Measurements from ENCODE around the gene WRNIP1. TPM values are rescaled to one million over a fixed set of nuclear protein-coding genes. Genes with fewer than 3 reads are reported as not detected.

Gene WRNIP1
- total RNA-seq, 2 experiments from 2014 or later = 48.2 to 49.6 TPM

DNA sequence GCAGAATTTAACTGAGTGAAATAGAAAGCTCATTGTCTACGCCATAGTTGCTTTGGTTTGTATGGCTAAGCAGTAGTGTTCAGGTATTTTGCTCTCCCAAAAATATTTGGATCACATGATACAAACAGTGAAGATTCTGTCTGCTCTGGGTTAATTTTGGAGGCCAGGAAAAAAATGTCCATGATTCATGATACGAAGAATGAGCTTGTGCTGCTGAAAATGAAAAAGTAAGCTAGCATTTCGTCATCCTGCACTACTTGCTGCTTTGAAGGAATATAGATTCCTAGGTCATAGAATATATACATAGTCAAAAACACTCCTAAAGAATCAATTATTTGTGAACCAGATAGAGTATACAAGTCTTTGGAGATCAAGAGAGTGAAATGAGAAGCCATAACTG is 8.3 kb downstream of the WRNIP1 start:
- DNase-seq (no peak), ATAC-seq (no peak)
- H3K9me3 Mint-ChIP-seq (ENCODE audit: insufficient read depth) = no peaks in the 10 kb centered on the region
- no peak overlapping the region for H3K4me3 Mint-ChIP-seq
- CTCF ChIA-PET = interaction anchor here (1.1 to 5.3 kb wide), 8 partner anchors 11 to 179 kb away, joined by 3 to 31 read pairs (median 6); no protein-coding TSS in a partner anchor
- POLR2A ChIA-PET = interaction anchor here (0.7 to 1.3 kb wide), 4 partner anchors 8 to 140 kb away, joined by 3 read pairs; partner anchors contain the start of genes SERPINB1 and WRNIP1
- H3K27me3 Mint-ChIP-seq (ENCODE audit: low read depth) = no peaks in the 10 kb centered on the region
- H3K4me1 Mint-ChIP-seq (ENCODE audit: low read depth) = peaks cover 36% of the 10 kb centered on the region
- peaks cover 64% of the 10 kb centered on the region for H3K36me3 Mint-ChIP-seq (ENCODE audit: low read depth)
- H3K27ac Mint-ChIP-seq = no peak overlapping the region

GRCh38 chr6:2775003-2775402 is 9.8 kb downstream of the WRNIP1 start:
- H3K27me3 Mint-ChIP-seq (ENCODE audit: low read depth) = no peaks in the 10 kb centered on the region
- no peaks in the 10 kb centered on the region for H3K9me3 Mint-ChIP-seq (ENCODE audit: insufficient read depth)
- H3K27ac Mint-ChIP-seq = no peak overlapping the region
- no peak for ATAC-seq
- peaks cover 59% of the 10 kb centered on the region for H3K36me3 Mint-ChIP-seq (ENCODE audit: low read depth)
- no peak overlapping the region for H3K4me3 Mint-ChIP-seq
- POLR2A ChIA-PET = interaction anchor here (0.6 kb wide), 1 partner anchor 1249 kb away, joined by 3 read pairs; no protein-coding TSS in a partner anchor
- H3K4me1 Mint-ChIP-seq (ENCODE audit: low read depth) = peaks cover 27% of the 10 kb centered on the region
- no peak for DNase-seq
- CTCF ChIA-PET = interaction anchor here (5.3 kb wide), 1 partner anchor 17 kb away, joined by 31 read pairs; no protein-coding TSS in a partner anchor

DNA sequence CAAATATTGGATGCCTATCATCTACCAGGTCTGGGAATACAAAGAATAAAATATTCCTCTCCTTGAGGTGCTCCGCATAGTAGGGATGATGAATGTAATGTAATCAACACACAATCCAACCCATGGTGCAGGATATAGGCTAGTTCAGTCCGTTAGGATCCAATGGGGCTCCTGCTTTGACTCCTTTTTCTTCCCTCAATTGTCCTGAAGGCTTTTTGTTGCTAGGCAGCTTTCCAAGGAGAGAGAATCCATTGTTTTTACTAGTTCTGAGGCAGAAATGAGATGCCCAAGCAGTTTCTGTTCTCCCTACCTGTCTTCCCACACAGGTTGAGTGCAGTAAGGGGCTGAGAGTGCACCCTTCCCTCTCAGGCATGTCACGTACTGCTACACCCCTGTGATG is 12.1 kb downstream of the WRNIP1 start:
- ChIA-PET CTCF (interaction anchor here (1.1 kb wide), 1 partner anchor 11 kb away, joined by 3 read pairs; no protein-coding TSS in a partner anchor), POLR2A (no interaction called here)
- Mint-ChIP-seq H3K9me3 (ENCODE audit: insufficient read depth) (no peaks in the 10 kb centered on the region), H3K4me3 (no peak overlapping the region), H3K36me3 (ENCODE audit: low read depth) (peaks cover 45% of the 10 kb centered on the region), H3K27me3 (ENCODE audit: low read depth) (no peaks in the 10 kb centered on the region), H3K4me1 (ENCODE audit: low read depth) (peaks cover 17% of the 10 kb centered on the region), H3K27ac (no peak overlapping the region)
- ATAC-seq = no peak
- no peak for DNase-seq

- CTCF ChIA-PET = interaction anchor here (0.8 to 1.8 kb wide), 4 partner anchors 11 to 172 kb away, joined by 3 to 5 read pairs (median 4); no protein-coding TSS in a partner anchor
- Mint-ChIP-seq H3K9me3 (ENCODE audit: insufficient read depth) (no peaks in the 10 kb centered on the region), H3K27ac (no peak overlapping the region), H3K36me3 (ENCODE audit: low read depth) (peaks cover 35% of the 10 kb centered on the region), H3K27me3 (ENCODE audit: low read depth) (no peaks in the 10 kb centered on the region), H3K4me3 (no peak overlapping the region), H3K4me1 (ENCODE audit: low read depth) (peaks cover 5% of the 10 kb centered on the region)
- DNase-seq = no peak
- POLR2A ChIA-PET = interaction anchor here (2.5 kb wide), 1 partner anchor 13 kb away, joined by 7 read pairs; no protein-coding TSS in a partner anchor
- ATAC-seq = no peak
These were observed 15.0 kb downstream of the WRNIP1 start for GRCh38 chr6:2780102-2780737.

DNA sequence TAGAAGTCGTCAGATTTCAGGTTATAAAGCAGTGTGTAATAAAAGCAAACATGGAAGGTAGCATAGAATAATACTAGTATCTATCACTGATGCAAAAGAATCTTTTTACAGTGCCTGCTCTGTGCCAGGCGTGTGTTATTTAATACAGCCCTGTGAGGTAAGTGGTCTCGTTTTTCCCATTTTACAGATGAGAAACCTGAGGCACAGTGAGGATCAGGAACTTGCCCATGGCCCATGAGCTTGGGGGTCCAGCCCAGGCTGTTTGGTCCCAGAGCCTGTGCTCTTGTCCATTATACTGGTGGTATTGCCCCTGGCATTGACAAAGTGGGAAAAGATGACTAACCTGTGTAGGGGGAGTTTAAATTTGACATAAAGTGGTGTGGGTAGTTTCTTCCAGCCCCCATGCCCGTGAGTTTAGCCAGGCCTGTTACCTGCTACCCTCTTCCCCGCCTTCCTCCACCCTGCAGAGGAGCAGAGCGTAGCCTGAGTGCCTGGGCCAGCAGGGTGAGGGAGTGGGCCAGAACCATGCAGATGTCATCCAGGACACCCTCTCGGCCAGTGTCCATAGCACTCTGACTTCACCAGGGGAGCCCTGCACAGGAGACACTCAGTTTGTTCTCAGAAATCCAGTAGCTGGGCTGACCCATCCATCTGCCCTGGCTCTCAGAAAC is 16.6 kb downstream of the WRNIP1 start:
- no peaks in the 10 kb centered on the region for H3K9me3 Mint-ChIP-seq (ENCODE audit: insufficient read depth)
- H3K36me3 Mint-ChIP-seq (ENCODE audit: low read depth) = peaks cover 39% of the 10 kb centered on the region
- H3K27ac Mint-ChIP-seq = no peak overlapping the region
- H3K27me3 Mint-ChIP-seq (ENCODE audit: low read depth) = no peaks in the 10 kb centered on the region
- ATAC-seq = no peak
- POLR2A ChIA-PET = interaction anchor here (0.8 kb wide), 1 partner anchor 81 kb away, joined by 3 read pairs; no protein-coding TSS in a partner anchor
- DNase-seq = no peak
- H3K4me3 Mint-ChIP-seq = no peak overlapping the region
- CTCF ChIA-PET = interaction anchor here (0.9 to 2.4 kb wide), 3 partner anchors 10 to 32 kb away, joined by 4 to 7 read pairs (median 4); no protein-coding TSS in a partner anchor
- H3K4me1 Mint-ChIP-seq (ENCODE audit: low read depth) = peaks cover 4% of the 10 kb centered on the region

GRCh38 chr6:2782356-2782708 is 17.1 kb downstream of the WRNIP1 start:
- DNase-seq (no peak), ATAC-seq (no peak)
- ChIA-PET CTCF (interaction anchor here (1.8 to 2.4 kb wide), 3 partner anchors 9 to 170 kb away, joined by 4 to 7 read pairs (median 7); no protein-coding TSS in a partner anchor), POLR2A (interaction anchor here (0.8 to 1.0 kb wide), 2 partner anchors 16 to 80 kb away, joined by 3 to 5 read pairs; no protein-coding TSS in a partner anchor)
- H3K9me3 Mint-ChIP-seq (ENCODE audit: insufficient read depth) = no peaks in the 10 kb centered on the region
- no peak overlapping the region for H3K4me3 Mint-ChIP-seq
- H3K36me3 Mint-ChIP-seq (ENCODE audit: low read depth) = peaks cover 42% of the 10 kb centered on the region
- H3K27ac Mint-ChIP-seq = no peak overlapping the region
- H3K27me3 Mint-ChIP-seq (ENCODE audit: low read depth) = no peaks in the 10 kb centered on the region
- peaks cover 4% of the 10 kb centered on the region for H3K4me1 Mint-ChIP-seq (ENCODE audit: low read depth)

DNA sequence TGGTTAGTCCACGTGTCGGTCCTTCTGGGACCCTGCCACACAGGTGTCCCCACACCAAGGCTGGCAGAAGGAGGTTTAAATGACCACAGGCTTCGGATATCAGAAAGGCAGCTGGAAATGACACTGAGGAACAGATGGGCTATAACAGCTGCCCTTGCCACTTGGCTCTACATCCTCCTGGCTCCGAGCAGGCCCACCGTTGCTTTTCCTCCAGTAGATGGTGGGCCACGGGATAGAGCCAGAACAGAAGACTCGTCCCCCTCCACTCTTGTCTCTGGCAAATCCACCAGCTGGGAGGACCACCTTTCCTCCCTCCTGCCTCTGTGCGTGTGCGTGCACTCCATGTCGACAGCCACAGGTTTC is 17.6 kb downstream of the WRNIP1 start:
- H3K27ac Mint-ChIP-seq = no peak overlapping the region
- no peak for DNase-seq
- no peaks in the 10 kb centered on the region for H3K27me3 Mint-ChIP-seq (ENCODE audit: low read depth)
- ChIA-PET POLR2A (interaction anchor here (0.8 to 1.0 kb wide), 2 partner anchors 16 to 80 kb away, joined by 3 to 5 read pairs; no protein-coding TSS in a partner anchor), CTCF (interaction anchor here (0.6 to 2.4 kb wide), 7 partner anchors 9 to 170 kb away, joined by 3 to 7 read pairs (median 4); no protein-coding TSS in a partner anchor)
- no peaks in the 10 kb centered on the region for H3K9me3 Mint-ChIP-seq (ENCODE audit: insufficient read depth)
- ATAC-seq = no peak
- peaks cover 44% of the 10 kb centered on the region for H3K36me3 Mint-ChIP-seq (ENCODE audit: low read depth)
- H3K4me3 Mint-ChIP-seq = no peak overlapping the region
- H3K4me1 Mint-ChIP-seq (ENCODE audit: low read depth) = peaks cover 4% of the 10 kb centered on the region

DNA sequence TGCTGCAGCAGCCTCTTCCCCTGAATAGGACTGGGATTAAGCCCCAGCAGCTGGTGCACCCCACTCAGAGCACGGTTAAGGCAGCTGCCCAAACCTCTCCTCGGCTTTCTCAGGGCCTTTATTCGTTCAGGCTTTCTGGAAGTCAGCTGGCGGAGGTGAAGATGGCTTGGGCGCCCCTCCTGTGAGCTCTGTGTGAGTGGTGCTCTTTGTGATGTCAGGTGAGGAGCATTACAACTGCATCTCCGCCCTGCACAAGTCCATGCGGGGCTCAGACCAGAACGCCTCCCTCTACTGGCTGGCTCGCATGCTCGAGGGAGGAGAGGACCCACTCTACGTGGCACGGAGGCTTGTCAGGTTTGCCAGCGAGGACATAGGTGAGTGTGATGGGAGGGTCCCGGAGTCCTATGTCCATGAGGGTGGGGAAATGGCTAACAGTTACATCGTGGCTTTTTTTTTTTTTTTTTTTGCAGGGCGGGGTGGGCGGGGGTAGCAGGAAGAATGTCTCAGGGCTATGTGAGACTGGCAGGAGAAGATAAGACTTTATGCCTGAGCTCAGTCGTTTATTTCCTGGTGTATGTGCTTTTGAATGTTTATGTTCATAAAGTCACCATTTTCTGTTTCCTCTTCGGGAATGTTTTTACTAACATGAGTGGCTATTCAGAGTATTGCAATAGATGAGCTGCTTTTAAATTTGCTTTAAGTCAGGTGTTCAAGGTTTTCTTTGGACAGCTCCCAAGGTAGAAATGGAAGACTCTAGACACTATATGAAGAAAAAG is 18.2 kb downstream of the WRNIP1 start:
- Mint-ChIP-seq H3K9me3 (ENCODE audit: insufficient read depth) (no peaks in the 10 kb centered on the region), H3K4me3 (no peak overlapping the region), H3K36me3 (ENCODE audit: low read depth) (peaks cover 45% of the 10 kb centered on the region), H3K27me3 (ENCODE audit: low read depth) (no peaks in the 10 kb centered on the region), H3K4me1 (ENCODE audit: low read depth) (peaks cover 4% of the 10 kb centered on the region), H3K27ac (no peak overlapping the region)
- ChIA-PET CTCF (interaction anchor here (0.6 to 2.4 kb wide), 11 partner anchors 8 to 169 kb away, joined by 3 to 7 read pairs (median 4); partner anchors contain the start of gene WRNIP1), POLR2A (interaction anchor here (1.0 kb wide), 1 partner anchor 17 kb away, joined by 5 read pairs; no protein-coding TSS in a partner anchor)
- ATAC-seq (no peak), DNase-seq (no peak)

- Mint-ChIP-seq H3K27me3 (ENCODE audit: low read depth) (no peaks in the 10 kb centered on the region), H3K9me3 (ENCODE audit: insufficient read depth) (no peaks in the 10 kb centered on the region), H3K27ac (no peak overlapping the region), H3K4me3 (no peak overlapping the region), H3K36me3 (ENCODE audit: low read depth) (peaks cover 40% of the 10 kb centered on the region), H3K4me1 (ENCODE audit: low read depth) (peaks cover 4% of the 10 kb centered on the region)
- ATAC-seq = no peak
- no peak for DNase-seq
- ChIA-PET POLR2A (no interaction called here), CTCF (interaction anchor here (1.0 to 2.4 kb wide), 10 partner anchors 7 to 168 kb away, joined by 3 to 7 read pairs (median 4); partner anchors contain the start of gene WRNIP1)
These were observed 18.9 kb downstream of the WRNIP1 start for GRCh38 chr6:2784061-2784460.

DNA sequence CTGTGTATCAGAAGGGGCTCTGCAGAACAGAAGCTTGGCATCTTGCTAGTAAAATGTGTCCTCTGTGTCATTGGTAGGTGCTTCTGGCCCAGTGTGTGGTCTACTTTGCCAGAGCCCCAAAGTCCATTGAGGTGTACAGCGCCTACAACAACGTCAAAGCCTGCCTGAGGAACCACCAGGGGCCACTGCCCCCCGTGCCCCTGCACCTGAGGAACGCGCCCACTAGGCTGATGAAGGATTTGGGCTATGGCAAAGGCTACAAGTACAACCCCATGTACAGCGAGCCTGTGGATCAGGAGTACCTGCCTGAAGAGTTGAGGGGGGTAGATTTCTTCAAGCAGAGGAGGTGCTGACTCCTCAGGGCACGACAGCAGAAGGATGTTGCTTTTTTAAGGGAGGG is 19.7 kb downstream of the WRNIP1 start:
- CTCF ChIA-PET = interaction anchor here (1.4 to 1.8 kb wide), 2 partner anchors 16 to 18 kb away, joined by 5 to 6 read pairs; no protein-coding TSS in a partner anchor
- ATAC-seq (no peak), DNase-seq (no peak)
- Mint-ChIP-seq H3K4me1 (ENCODE audit: low read depth) (peaks cover 4% of the 10 kb centered on the region), H3K9me3 (ENCODE audit: insufficient read depth) (no peaks in the 10 kb centered on the region), H3K4me3 (no peak overlapping the region), H3K27ac (no peak overlapping the region), H3K27me3 (ENCODE audit: low read depth) (no peaks in the 10 kb centered on the region), H3K36me3 (ENCODE audit: low read depth) (peaks cover 39% of the 10 kb centered on the region)
- POLR2A ChIA-PET = no interaction called here

GRCh38 chr6:2786269-2786668 is 21.1 kb downstream of the WRNIP1 start:
- ChIA-PET POLR2A (no interaction called here), CTCF (no interaction called here)
- DNase-seq (no peak), ATAC-seq (no peak)
- Mint-ChIP-seq H3K27ac (no peak overlapping the region), H3K9me3 (ENCODE audit: insufficient read depth) (no peaks in the 10 kb centered on the region), H3K36me3 (ENCODE audit: low read depth) (peaks cover 37% of the 10 kb centered on the region), H3K27me3 (ENCODE audit: low read depth) (no peaks in the 10 kb centered on the region), H3K4me1 (ENCODE audit: low read depth) (peaks cover 6% of the 10 kb centered on the region), H3K4me3 (no peak overlapping the region)

All from activated CD8-positive, alpha-beta T cell treated with anti-CD3 and anti-CD28 coated beads, Interleukin-2, amount 10 ng/mL, durations not matched to agents 7 days and 5 days (primary cell).